ENCODE data around the gene NEURL2.

The NEURL2 gene

DNA sequence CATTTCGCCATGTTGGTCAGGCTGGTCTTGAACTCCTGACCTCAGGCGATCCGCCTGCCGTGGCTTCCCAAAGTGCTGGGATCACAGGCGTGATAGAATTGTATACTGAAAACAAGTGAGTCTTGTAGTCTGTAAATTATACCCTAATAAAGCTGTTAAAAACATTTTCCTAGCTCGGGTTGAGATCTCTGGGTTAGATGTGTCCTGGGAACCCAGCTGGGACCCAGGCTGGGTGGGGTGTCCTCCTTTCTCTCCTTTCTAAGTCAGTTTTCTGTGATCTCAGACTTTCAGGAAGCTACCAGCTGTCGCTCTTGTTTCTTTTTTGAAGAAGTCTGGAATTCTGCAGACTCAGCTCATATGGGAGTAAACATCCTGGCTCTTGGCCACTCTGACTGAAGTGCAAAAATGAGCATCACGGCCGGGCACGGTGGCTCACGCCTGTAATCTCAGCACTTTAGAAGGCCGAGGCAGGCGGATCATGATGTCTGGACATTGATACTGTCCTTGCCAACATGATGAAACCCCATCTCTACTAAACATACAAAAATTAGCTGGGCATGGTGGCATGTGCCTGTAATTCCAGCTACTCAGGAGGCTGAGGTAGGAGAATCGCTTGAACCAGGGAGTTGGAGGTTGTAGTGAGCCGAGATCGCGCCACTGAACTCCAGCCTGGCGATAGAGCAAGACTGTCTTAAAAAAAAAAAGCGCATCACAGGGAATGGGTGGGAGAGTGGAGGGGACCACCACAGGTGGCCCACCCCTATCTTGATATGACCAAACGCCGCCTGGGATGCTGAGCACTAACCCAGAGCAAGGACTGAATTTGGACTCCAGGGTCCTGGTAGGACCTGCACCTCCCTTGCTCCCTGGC lies 33.6 kb upstream of the NEURL2 start:
- no peak for DNase-seq (ENCODE audit: low spot score)
- Histone ChIP-seq H3K36me3 (ENCODE audit: low read depth) (no peaks in the 10 kb centered on the region), H3K27me3 (ENCODE audit: insufficient read depth, poor library complexity, severe bottlenecking) (no peaks in the 10 kb centered on the region), H3K27ac (ENCODE audit: poor library complexity, severe bottlenecking) (no peak overlapping the region), H3K4me3 (ENCODE audit: severe bottlenecking) (no peak overlapping the region), H3K4me1 (ENCODE audit: insufficient read depth, poor library complexity, severe bottlenecking) (no peaks in the 10 kb centered on the region), H3K9me3 (ENCODE audit: severe bottlenecking) (no peaks in the 10 kb centered on the region)
- TF ChIP-seq, protein P1, sequence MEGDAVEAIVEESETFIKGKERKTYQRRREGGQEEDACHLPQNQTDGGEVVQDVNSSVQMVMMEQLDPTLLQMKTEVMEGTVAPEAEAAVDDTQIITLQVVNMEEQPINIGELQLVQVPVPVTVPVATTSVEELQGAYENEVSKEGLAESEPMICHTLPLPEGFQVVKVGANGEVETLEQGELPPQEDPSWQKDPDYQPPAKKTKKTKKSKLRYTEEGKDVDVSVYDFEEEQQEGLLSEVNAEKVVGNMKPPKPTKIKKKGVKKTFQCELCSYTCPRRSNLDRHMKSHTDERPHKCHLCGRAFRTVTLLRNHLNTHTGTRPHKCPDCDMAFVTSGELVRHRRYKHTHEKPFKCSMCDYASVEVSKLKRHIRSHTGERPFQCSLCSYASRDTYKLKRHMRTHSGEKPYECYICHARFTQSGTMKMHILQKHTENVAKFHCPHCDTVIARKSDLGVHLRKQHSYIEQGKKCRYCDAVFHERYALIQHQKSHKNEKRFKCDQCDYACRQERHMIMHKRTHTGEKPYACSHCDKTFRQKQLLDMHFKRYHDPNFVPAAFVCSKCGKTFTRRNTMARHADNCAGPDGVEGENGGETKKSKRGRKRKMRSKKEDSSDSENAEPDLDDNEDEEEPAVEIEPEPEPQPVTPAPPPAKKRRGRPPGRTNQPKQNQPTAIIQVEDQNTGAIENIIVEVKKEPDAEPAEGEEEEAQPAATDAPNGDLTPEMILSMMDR (IDR thresholded peaks at IDR 0.05; ENCODE audit: poor library complexity, severe bottlenecking), result no peak
- 0 out of 3 replicates have a peak, but pooled peaks have one; percentile 8 for ATAC-seq (ENCODE audit: low read depth)

DNA sequence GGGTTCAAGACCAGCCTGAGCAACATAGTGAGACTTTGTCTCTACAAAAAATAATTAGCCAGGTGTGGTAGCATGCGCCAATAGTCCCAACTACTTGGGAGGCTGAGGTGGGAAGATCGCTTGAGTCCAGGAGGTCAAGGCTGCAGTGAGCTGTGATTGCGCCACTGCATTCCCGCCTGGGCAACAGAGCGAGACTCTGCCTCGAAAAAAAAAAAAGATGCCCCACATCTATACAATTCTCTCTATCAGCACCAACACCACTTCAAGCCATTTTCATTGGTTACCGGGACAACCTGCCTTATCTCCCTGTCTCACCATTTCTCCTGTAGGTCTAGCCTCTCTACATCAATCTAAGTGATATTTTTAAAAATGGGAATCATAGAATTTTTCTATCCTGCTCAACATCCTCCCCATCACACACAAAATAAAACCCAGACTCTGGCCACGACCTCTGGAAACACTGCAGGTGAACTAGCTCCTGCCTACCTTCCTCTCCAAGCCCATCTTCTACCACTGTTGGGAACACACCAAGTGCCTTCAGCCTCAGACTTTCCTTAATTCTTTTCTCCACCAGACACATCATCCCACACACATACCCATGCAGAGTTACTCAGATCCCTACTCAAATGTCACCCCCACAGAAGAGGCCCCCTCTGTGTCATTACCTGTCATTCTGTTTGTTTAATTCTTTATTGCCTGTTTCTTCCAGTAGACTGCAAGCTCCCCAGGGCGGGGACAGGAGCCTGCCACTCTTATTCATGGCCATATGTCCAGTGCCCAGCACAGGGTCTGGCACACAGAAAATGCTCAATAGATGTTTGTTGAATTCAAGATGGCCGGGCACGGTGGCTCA lies 30.6 kb upstream of the NEURL2 start:
- Histone ChIP-seq H3K4me1 (ENCODE audit: insufficient read depth, poor library complexity, severe bottlenecking) (no peaks in the 10 kb centered on the region), H3K4me3 (ENCODE audit: severe bottlenecking) (no peak overlapping the region), H3K27me3 (ENCODE audit: insufficient read depth, poor library complexity, severe bottlenecking) (no peaks in the 10 kb centered on the region), H3K9me3 (ENCODE audit: severe bottlenecking) (no peaks in the 10 kb centered on the region), H3K27ac (ENCODE audit: poor library complexity, severe bottlenecking) (no peak overlapping the region), H3K36me3 (ENCODE audit: low read depth) (no peaks in the 10 kb centered on the region)
- DNase-seq (ENCODE audit: low spot score) (no peak), ATAC-seq (ENCODE audit: low read depth) (no peak)
- TF ChIP-seq, protein P1 (IDR thresholded peaks at IDR 0.05; ENCODE audit: poor library complexity, severe bottlenecking), result no peak

DNA sequence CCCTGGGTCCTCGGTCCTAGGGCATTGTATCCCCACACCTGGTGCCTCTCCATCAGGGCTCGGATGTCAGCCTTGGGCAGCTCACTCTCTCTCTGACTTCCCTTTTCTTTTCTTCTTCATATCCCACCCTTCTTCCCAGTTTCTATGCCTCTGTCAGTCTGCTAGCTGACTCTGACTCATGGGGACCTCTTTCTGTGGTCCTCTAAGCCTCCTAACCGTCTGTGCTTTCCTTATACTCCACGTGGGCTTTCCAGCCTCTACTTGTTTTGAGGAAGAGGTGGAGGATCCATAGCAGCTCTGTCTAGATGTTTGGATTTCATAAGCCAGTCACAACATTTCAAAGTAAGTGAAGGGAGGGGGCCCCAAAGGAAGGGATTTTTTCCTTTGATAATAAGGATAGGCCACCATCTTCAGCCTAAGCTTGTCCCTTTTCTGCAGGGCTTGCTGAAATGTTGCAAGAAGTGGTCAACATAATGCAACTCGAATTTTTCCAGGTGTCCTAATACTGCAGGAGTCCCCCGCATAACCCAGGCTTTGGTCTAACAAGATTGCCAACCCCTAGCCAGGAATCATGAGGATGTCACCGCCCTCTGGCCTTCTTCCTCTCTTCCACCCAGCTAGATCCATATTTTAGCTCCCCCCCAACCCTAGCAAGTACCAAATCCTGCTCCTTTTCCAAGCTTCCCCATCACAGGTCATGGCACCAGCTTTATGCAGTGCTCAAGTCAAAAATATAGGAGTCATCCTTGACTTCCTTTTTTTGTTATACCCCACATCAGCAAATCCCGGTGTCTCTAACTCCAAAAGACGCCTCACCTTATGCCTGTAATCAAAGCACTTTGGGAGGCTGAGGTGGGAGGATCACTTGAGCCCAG lies 29.7 kb upstream of the NEURL2 start:
- DNase-seq (ENCODE audit: low spot score), result no peak
- Histone ChIP-seq H3K4me1 (ENCODE audit: insufficient read depth, poor library complexity, severe bottlenecking) (no peaks in the 10 kb centered on the region), H3K4me3 (ENCODE audit: severe bottlenecking) (no peak overlapping the region), H3K27me3 (ENCODE audit: insufficient read depth, poor library complexity, severe bottlenecking) (no peaks in the 10 kb centered on the region), H3K27ac (ENCODE audit: poor library complexity, severe bottlenecking) (no peak overlapping the region), H3K36me3 (ENCODE audit: low read depth) (no peaks in the 10 kb centered on the region), H3K9me3 (ENCODE audit: severe bottlenecking) (no peaks in the 10 kb centered on the region)
- TF ChIP-seq, protein P1 (IDR thresholded peaks at IDR 0.05; ENCODE audit: poor library complexity, severe bottlenecking), result no peak
- peak; percentile 8; the same call in 1 of the 3 replicates for ATAC-seq (ENCODE audit: low read depth)

DNA sequence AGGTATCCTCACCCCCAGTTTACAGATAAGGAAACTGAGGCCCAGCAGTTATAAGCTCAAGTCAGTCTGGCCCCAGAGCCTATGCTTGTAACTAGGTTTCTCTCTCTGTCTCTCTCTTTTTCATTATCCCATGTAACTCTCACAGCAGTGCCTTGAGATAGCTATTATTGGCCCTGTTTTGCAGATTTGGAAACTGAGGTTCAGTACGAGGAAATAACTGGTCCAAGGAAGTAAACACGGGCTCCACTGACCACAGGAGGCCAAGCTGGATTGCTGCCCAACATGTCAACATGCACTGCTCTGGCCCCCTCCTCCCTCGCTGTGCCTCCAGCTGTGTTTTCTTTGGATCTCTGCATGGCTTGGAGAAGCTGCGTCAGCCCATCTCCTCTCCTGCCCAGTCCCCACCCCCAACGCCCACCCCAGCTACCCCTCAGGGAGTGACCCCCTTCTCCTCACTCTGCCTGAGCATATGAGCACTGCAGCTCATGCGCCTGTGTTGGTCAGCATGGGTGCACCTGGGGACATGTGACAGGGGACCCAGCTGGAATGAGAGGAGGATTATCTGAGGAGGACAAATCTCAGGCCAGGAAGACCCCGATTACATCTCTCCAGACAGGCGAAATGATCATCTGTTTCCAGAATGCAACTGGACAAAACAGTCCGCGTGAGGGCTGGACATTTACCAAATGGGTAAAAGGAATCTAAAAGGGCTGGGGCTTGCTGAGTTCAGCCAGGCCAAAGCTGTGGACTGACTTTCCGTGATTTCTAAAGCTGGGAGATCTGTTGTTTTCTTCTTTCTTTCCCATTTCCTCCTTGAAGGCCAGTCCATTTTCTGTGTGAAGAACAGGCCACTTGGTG lies 28.8 kb upstream of the NEURL2 start:
- no peak for DNase-seq (ENCODE audit: low spot score)
- Histone ChIP-seq H3K27ac (ENCODE audit: poor library complexity, severe bottlenecking) (no peak overlapping the region), H3K4me3 (ENCODE audit: severe bottlenecking) (no peak overlapping the region), H3K9me3 (ENCODE audit: severe bottlenecking) (no peaks in the 10 kb centered on the region), H3K4me1 (ENCODE audit: insufficient read depth, poor library complexity, severe bottlenecking) (no peaks in the 10 kb centered on the region), H3K27me3 (ENCODE audit: insufficient read depth, poor library complexity, severe bottlenecking) (no peaks in the 10 kb centered on the region), H3K36me3 (ENCODE audit: low read depth) (no peaks in the 10 kb centered on the region)
- no peak for ATAC-seq (ENCODE audit: low read depth)
- TF ChIP-seq, protein P1 (IDR thresholded peaks at IDR 0.05; ENCODE audit: poor library complexity, severe bottlenecking), result no peak

Data from RWPE2 (cell line).